HCT116 (cell line): ENCODE results near the gene LYRM9.

Experiments used
- POLR2A ChIP-seq: IDR thresholded peaks from 2 replicates; pipeline ENCODE4 v1.7.0; 2011; ENCODE audit warnings: borderline replicate concordance; ENCODE audit not compliant: insufficient read depth, insufficient read length; ENCODE audit errors: extremely low read depth
- POLR2AphosphoS5 ChIP-seq: IDR thresholded peaks from 2 replicates; pipeline ENCODE4 v1.6.1; 2011; ENCODE audit warnings: mild to moderate bottlenecking, low read depth, low read length, moderate library complexity

GRCh38 chr17:27905447-27906225 is 12.5 kb upstream of the LYRM9 start:
- TF ChIP-seq POLR2A (no peak), POLR2AphosphoS5 (no peak)
